Tracheal epithelial cell (primary cell): ENCODE measurements around the gene TIMM10. TPM values are rescaled to one million over a fixed set of nuclear protein-coding genes. Genes with fewer than 3 reads are reported as not detected.

ENCODE experiments used
- total RNA-seq: library from RNA; depleted of rRNA; stranded (reverse); fragments of >200 nt; gene quantifications from 2 replicates; pipeline ENCODE4 v1.2.1, GENCODE V29; 2014

The TIMM10 gene
- total RNA-seq = 45.2 and 50.1 TPM in 2 replicates

GRCh38 chr11:57530596-57531507, at the start of gene TIMM10:
TSS of gene TIMM10 (minus strand) at chr11:57530754. CDS start at chr11:57530189, 565 bp downstream.

GRCh38 chr11:57567515-57568329, 37.2 kb upstream of the TIMM10 start, which contains the start of gene UBE2L6:
TSS of gene UBE2L6 (minus strand) at chr11:57567672. CDS start at chr11:57567611, 61 bp downstream.

GRCh38 chr11:57536947-57537619, 6.5 kb upstream of the TIMM10 start, which contains the start of gene SMTNL1:
TSS of gene SMTNL1 (plus strand) at chr11:57537595. CDS start at chr11:57542643, 5,048 bp downstream.

GRCh38 chr11:57515332-57516060, 15.1 kb downstream of the TIMM10 start, which contains the start of gene SLC43A1:
TSS of gene SLC43A1 (minus strand) at chr11:57515702. CDS start at chr11:57514111, 1,591 bp downstream.

Other genes with a start within 250 kb of the TIMM10 start
- gene TNKS1BP1, start 205.8 kb downstream of the TIMM10 start, total RNA-seq = 96.8 and 147 TPM in 2 replicates
- gene SSRP1, start 194.9 kb downstream of the TIMM10 start, total RNA-seq = 78.6 and 82.5 TPM in 2 replicates
- not detected in 2 replicates for gene P2RX3, start 192.4 kb downstream of the TIMM10 start, total RNA-seq
- not detected in 2 replicates for gene PRG3, start 149.6 kb downstream of the TIMM10 start, total RNA-seq
- not detected in 2 replicates for gene PRG2, start 140.1 kb downstream of the TIMM10 start, total RNA-seq
- 3.8 and 23.4 TPM in 2 replicates for gene SLC43A3, start 103.6 kb downstream of the TIMM10 start, total RNA-seq
- not detected in 2 replicates for gene RTN4RL2, start 70.2 kb downstream of the TIMM10 start, total RNA-seq
- gene SLC43A1, start 15.1 kb downstream of the TIMM10 start, total RNA-seq = 1.2 and 5.5 TPM in 2 replicates
- not detected in 2 replicates for gene SMTNL1, start 6.8 kb upstream of the TIMM10 start, total RNA-seq
- gene UBE2L6, start 36.9 kb upstream of the TIMM10 start, total RNA-seq = 12.1 and 38.8 TPM in 2 replicates
- gene SERPING1, start 66.9 kb upstream of the TIMM10 start, total RNA-seq = 0.43 and 2.9 TPM in 2 replicates
- not detected in 2 replicates for gene YPEL4, start 119.2 kb upstream of the TIMM10 start, total RNA-seq
- 19.0 and 23.4 TPM in 2 replicates for gene CLP1, start 127.0 kb upstream of the TIMM10 start, total RNA-seq
- gene ZDHHC5, start 137.4 kb upstream of the TIMM10 start, total RNA-seq = 31.8 and 42.9 TPM in 2 replicates
- gene MED19, start 181.5 kb upstream of the TIMM10 start, total RNA-seq = 14.0 and 18.8 TPM in 2 replicates
- 61.2 and 68.2 TPM in 2 replicates for gene TMX2, start 181.8 kb upstream of the TIMM10 start, total RNA-seq
- 153 and 187 TPM in 2 replicates for gene SELENOH, start 210.7 kb upstream of the TIMM10 start, total RNA-seq
- under 0.01 TPM in 1 of 2 replicates, not detected in the other for gene BTBD18, start 221.1 kb upstream of the TIMM10 start, total RNA-seq
- gene CTNND1, start 231.0 kb upstream of the TIMM10 start, total RNA-seq = 174 and 178 TPM in 2 replicates